Stromal cell of bone marrow (primary cell): Measurements from ENCODE around the gene FRZB.
"Not testable (repeated sequence)": the region's sequence is repeated elsewhere in the genome, so short reads cannot be mapped to it uniquely, and the experiment has no call there.

ENCODE experiments used
- DNase-seq: peaks from one replicate; pipeline ENCODE4 v3.0.0-alpha.2; 2012; ENCODE audit warnings: low read depth

FRZB gene

GRCh38 chr2:182866461-182867406, at the start of gene FRZB:
Gene FRZB (minus strand): TSS chr2:182866637. CDS start chr2:182866552, 85 bp downstream.
- peak; percentile 33 for DNase-seq

- DNase-seq, result peak; percentile 66
Measured at GRCh38 chr2:182915369-182916326, 49.2 kb upstream of the FRZB start.

- no peak for DNase-seq
Measured at GRCh38 chr2:182914852-182915251, 48.4 kb upstream of the FRZB start.

- no peak for DNase-seq
Measured at GRCh38 chr2:182913064-182913463, 46.6 kb upstream of the FRZB start.

GRCh38 chr2:182912518-182912915, 46.1 kb upstream of the FRZB start:
- no peak for DNase-seq

- DNase-seq, result no peak
Measured at GRCh38 chr2:182911813-182912517, 45.5 kb upstream of the FRZB start.

GRCh38 chr2:182910965-182911364, 44.5 kb upstream of the FRZB start:
- no peak for DNase-seq

GRCh38 chr2:182907081-182907830, 40.8 kb upstream of the FRZB start:
- DNase-seq, result no peak

GRCh38 chr2:182906454-182906853, 40.0 kb upstream of the FRZB start:
- no peak for DNase-seq

- no peak for DNase-seq
Measured at GRCh38 chr2:182904844-182905243, 38.4 kb upstream of the FRZB start.

GRCh38 chr2:182903566-182903965, 37.1 kb upstream of the FRZB start:
- no peak for DNase-seq

- DNase-seq, result no peak
Measured at GRCh38 chr2:182901748-182902147, 35.3 kb upstream of the FRZB start.

- DNase-seq, result no peak
Measured at GRCh38 chr2:182898718-182899117, 32.3 kb upstream of the FRZB start.

GRCh38 chr2:182897137-182897536, 30.7 kb upstream of the FRZB start:
- no peak for DNase-seq

GRCh38 chr2:182895798-182896197, 29.4 kb upstream of the FRZB start:
- DNase-seq, result no peak

GRCh38 chr2:182895169-182895568, 28.7 kb upstream of the FRZB start:
- no peak for DNase-seq

- peak; percentile 43 for DNase-seq
Measured at GRCh38 chr2:182894174-182894573, 27.7 kb upstream of the FRZB start.

- no peak for DNase-seq
Measured at GRCh38 chr2:182893666-182894065, 27.2 kb upstream of the FRZB start.

- not testable (repeated sequence) for DNase-seq
Measured at GRCh38 chr2:182893035-182893434, 26.6 kb upstream of the FRZB start.

GRCh38 chr2:182891611-182892010, 25.2 kb upstream of the FRZB start:
- DNase-seq, result no peak

GRCh38 chr2:182890773-182891378, 24.4 kb upstream of the FRZB start:
- DNase-seq, result no peak
